DMS153 (cell line): ENCODE results near the gene BTBD6.

Experiments used
- DNase-seq: peaks from one replicate; lab custom pipeline; 2025; lab: John Stamatoyannopoulos, UW

The BTBD6 gene

GRCh38 chr14:105229099-105229655 is 19.2 kb upstream of the BTBD6 start:
- no peak for DNase-seq

GRCh38 chr14:105240811-105241576 is 7.3 kb upstream of the BTBD6 start:
- DNase-seq = no peak

GRCh38 chr14:105241641-105242040 is 6.7 kb upstream of the BTBD6 start:
- no peak for DNase-seq

- no peak for DNase-seq
Observed at GRCh38 chr14:105244334-105244733, 4.0 kb upstream of the BTBD6 start.

- DNase-seq = no peak
Observed at GRCh38 chr14:105247026-105247425, 1.3 kb upstream of the BTBD6 start.

GRCh38 chr14:105247715-105248367 is 492 bp upstream of the BTBD6 start:
- no peak for DNase-seq

- DNase-seq = no peak
Observed at GRCh38 chr14:105249182-105250007, 1.1 kb downstream of the BTBD6 start.

GRCh38 chr14:105250008-105250366 is 1.7 kb downstream of the BTBD6 start:
- no peak for DNase-seq

GRCh38 chr14:105250986-105251385 is 2.7 kb downstream of the BTBD6 start:
- DNase-seq = no peak

- no peak for DNase-seq
Observed at GRCh38 chr14:105251920-105252319, 3.6 kb downstream of the BTBD6 start.

GRCh38 chr14:105252552-105253328 is 4.4 kb downstream of the BTBD6 start:
- no peak for DNase-seq

GRCh38 chr14:105253329-105253682 is 5.0 kb downstream of the BTBD6 start:
- DNase-seq = no peak

GRCh38 chr14:105255021-105255507 is 6.7 kb downstream of the BTBD6 start:
- no peak for DNase-seq

- no peak for DNase-seq
Observed at GRCh38 chr14:105256292-105256960, 8.1 kb downstream of the BTBD6 start.

GRCh38 chr14:105257464-105257863 is 9.1 kb downstream of the BTBD6 start:
- DNase-seq = no peak

- DNase-seq = peak; percentile 24
Observed at GRCh38 chr14:105258846-105259245, 10.5 kb downstream of the BTBD6 start.

- DNase-seq = no peak
Observed at GRCh38 chr14:105260959-105261358, 12.6 kb downstream of the BTBD6 start.

GRCh38 chr14:105261781-105262180 is 13.4 kb downstream of the BTBD6 start:
- DNase-seq = no peak

GRCh38 chr14:105267820-105268548 is 19.7 kb downstream of the BTBD6 start:
- DNase-seq = no peak

GRCh38 chr14:105268736-105269354 is 20.5 kb downstream of the BTBD6 start:
- DNase-seq = no peak
